Measurements from ENCODE around the gene ZNF333.

Gene ZNF333

DNA sequence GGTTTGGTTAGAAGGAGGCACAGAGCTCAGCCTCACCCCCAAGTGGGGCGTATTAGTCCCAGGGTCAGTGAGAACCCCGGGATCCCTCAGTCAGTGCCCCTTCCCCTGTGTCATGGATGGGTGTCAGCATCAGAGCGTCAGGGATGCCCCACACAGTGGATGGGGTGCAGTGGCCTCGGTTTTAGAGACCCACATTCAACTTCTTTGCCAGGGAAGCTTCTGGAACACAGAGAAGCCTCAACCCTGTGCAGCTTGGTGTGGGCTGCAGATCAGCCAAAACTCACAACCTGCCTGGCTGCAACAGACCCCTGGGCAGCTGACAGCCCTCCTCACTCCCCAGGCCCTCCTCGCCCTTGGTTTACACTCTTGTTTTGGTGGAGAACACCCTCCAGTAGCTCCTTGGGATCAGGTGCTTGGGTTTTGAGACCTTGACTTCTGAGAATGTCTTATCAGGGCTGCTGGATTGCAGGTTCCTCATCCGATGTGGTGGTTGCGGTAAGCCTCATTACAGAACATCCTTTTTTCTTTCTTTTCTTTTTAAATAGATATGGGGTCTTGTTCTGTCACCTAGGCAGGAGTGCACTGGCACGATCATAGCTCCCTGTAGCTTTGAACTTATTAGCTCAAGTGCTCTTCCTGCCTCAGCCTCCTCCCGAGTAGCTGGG lies 11.0 kb downstream of the ZNF333 start:
- no peaks in the 10 kb centered on the region for H3K27me3 ChIP-seq (ENCODE audit: insufficient read depth, low read depth, severe bottlenecking)
- H3K4me3 ChIP-seq (ENCODE audit: low read depth, low read length), result no peak overlapping the region
- H3K9me3 ChIP-seq (ENCODE audit: severe bottlenecking), result no peaks in the 10 kb centered on the region
- DNase-seq, result no peak
- no peak overlapping the region for H3K27ac ChIP-seq
- H3K36me3 ChIP-seq, result peaks cover 19% of the 10 kb centered on the region
- TF ChIP-seq CTCF (IDR thresholded peaks at IDR 0.05; ENCODE audit: low read depth, low read length), result no peak

DNA sequence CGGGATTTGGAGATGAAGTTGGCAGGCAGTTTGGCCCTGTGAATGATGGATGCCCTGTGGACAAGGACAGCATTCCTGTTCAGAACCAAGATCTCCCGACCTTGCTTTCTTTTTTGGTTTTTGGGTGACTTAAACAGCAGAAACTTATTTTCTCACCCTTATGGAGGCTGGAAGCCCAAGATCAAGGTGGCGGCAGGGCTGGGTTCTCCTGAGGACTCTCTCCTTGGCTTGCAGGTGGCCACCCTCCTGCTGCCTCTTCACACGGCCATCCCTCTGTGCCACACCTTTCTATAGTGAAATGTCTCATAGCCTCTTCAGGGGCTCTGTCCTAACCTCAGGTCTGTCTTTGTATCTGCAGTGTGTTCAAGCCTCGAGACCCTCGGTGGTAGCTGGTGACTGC lies 14.0 kb downstream of the ZNF333 start:
- no peak for TF ChIP-seq CTCF (IDR thresholded peaks at IDR 0.05; ENCODE audit: low read depth, low read length)
- Histone ChIP-seq H3K27me3 (ENCODE audit: insufficient read depth, low read depth, severe bottlenecking) (no peaks in the 10 kb centered on the region), H3K27ac (no peak overlapping the region), H3K36me3 (peaks cover 25% of the 10 kb centered on the region), H3K4me3 (ENCODE audit: low read depth, low read length) (no peak overlapping the region), H3K9me3 (ENCODE audit: severe bottlenecking) (no peaks in the 10 kb centered on the region)
- no peak for DNase-seq

- Histone ChIP-seq H3K27ac (no peak overlapping the region), H3K4me3 (ENCODE audit: low read depth, low read length) (no peak overlapping the region), H3K9me3 (ENCODE audit: severe bottlenecking) (no peaks in the 10 kb centered on the region), H3K36me3 (peaks cover 25% of the 10 kb centered on the region), H3K27me3 (ENCODE audit: insufficient read depth, low read depth, severe bottlenecking) (no peaks in the 10 kb centered on the region)
- TF ChIP-seq CTCF (IDR thresholded peaks at IDR 0.05; ENCODE audit: low read depth, low read length), result no peak
- DNase-seq, result no peak
Measured at GRCh38 chr19:14704450-14704849, 14.6 kb downstream of the ZNF333 start.

- DNase-seq, result no peak
- H3K27me3 ChIP-seq (ENCODE audit: insufficient read depth, low read depth, severe bottlenecking), result no peaks in the 10 kb centered on the region
- TF ChIP-seq CTCF (IDR thresholded peaks at IDR 0.05; ENCODE audit: low read depth, low read length), result no peak
- H3K36me3 ChIP-seq, result peaks cover 28% of the 10 kb centered on the region
- no peak overlapping the region for H3K4me3 ChIP-seq (ENCODE audit: low read depth, low read length)
- no peak overlapping the region for H3K27ac ChIP-seq
- peaks cover 14% of the 10 kb centered on the region for H3K9me3 ChIP-seq (ENCODE audit: severe bottlenecking)
Measured at GRCh38 chr19:14715841-14716240, 26.0 kb downstream of the ZNF333 start.

- Histone ChIP-seq H3K9me3 (ENCODE audit: severe bottlenecking) (peaks cover 14% of the 10 kb centered on the region), H3K27me3 (ENCODE audit: insufficient read depth, low read depth, severe bottlenecking) (no peaks in the 10 kb centered on the region), H3K4me3 (ENCODE audit: low read depth, low read length) (no peak overlapping the region), H3K27ac (no peak overlapping the region), H3K36me3 (peaks cover 28% of the 10 kb centered on the region)
- TF ChIP-seq CTCF (IDR thresholded peaks at IDR 0.05; ENCODE audit: low read depth, low read length), result no peak
- DNase-seq, result no peak
Measured at GRCh38 chr19:14718522-14719116, 28.8 kb downstream of the ZNF333 start.

- peaks cover 14% of the 10 kb centered on the region for H3K9me3 ChIP-seq (ENCODE audit: severe bottlenecking)
- no peaks in the 10 kb centered on the region for H3K27me3 ChIP-seq (ENCODE audit: insufficient read depth, low read depth, severe bottlenecking)
- no peak overlapping the region for H3K27ac ChIP-seq
- H3K4me3 ChIP-seq (ENCODE audit: low read depth, low read length), result no peak overlapping the region
- TF ChIP-seq CTCF (IDR thresholded peaks at IDR 0.05; ENCODE audit: low read depth, low read length), result no peak
- DNase-seq, result no peak
- H3K36me3 ChIP-seq, result peaks cover 28% of the 10 kb centered on the region
Measured at GRCh38 chr19:14719162-14719561, 29.3 kb downstream of the ZNF333 start.

All from WERI-Rb-1 (cell line).